A673 (cell line): ENCODE results near the gene KIF26A. TPM values are rescaled to one million over a fixed set of nuclear protein-coding genes. Genes with fewer than 3 reads are reported as not detected.

Experiments used
- BruUV-seq: library from RNA; stranded (reverse); fragments of 400-500 nt; replicated peaks from 2 replicates; lab custom pipeline; 2021; lab: Mats Ljungman, UMichigan
- CTCF ChIA-PET: fragments of 300-600 bp; sonication (Branson Sonifier 250); formaldehyde crosslinking; loops from one replicate; lab custom pipeline; 2022; ENCODE audit warnings: antibody characterized with exemption; lab: Charles Lee
- POLR2A ChIA-PET: fragments of 300-600 bp; sonication (Branson Sonifier 250); formaldehyde crosslinking; loops from one replicate; lab custom pipeline; 2022; ENCODE audit warnings: antibody characterized with exemption; ENCODE audit not compliant: low non-redundant PET; lab: Charles Lee
- DNase-seq: peaks from one replicate; pipeline ENCODE4 v3.0.0-alpha.2; 2015; ENCODE audit warnings: low spot score
- H3K27ac ChIP-seq: fragments of 200-600 bp; sonication (generic); 2 replicates; pipeline ENCODE4 v1.5.1; 2016; ENCODE audit warnings: mixed run types, low read depth, mild to moderate bottlenecking, mixed read lengths, antibody characterized with exemption, low read length; ENCODE audit not compliant: poor library complexity, severe bottlenecking
- H3K27me3 ChIP-seq: fragments of 200-600 bp; sonication (generic); replicated peaks from 2 replicates; pipeline ENCODE4 v1.6.1; 2017; ENCODE audit warnings: mixed run types, low read depth, mild to moderate bottlenecking, mixed read lengths, antibody characterized with exemption, low read length; ENCODE audit not compliant: insufficient read depth, poor library complexity
- H3K36me3 ChIP-seq: fragments of 200-600 bp; sonication (generic); 2 replicates; pipeline ENCODE4 v1.6.1; 2016; ENCODE audit warnings: mixed run types, mild to moderate bottlenecking, mixed read lengths, antibody characterized with exemption, low read length; ENCODE audit not compliant: insufficient read depth, poor library complexity, severe bottlenecking
- H3K4me1 ChIP-seq: fragments of 200-600 bp; sonication (generic); 2 replicates; pipeline ENCODE4 v1.6.1; 2017; ENCODE audit warnings: mixed run types, mild to moderate bottlenecking, mixed read lengths, antibody characterized with exemption, low read length; ENCODE audit not compliant: insufficient read depth, poor library complexity, severe bottlenecking
- H3K4me3 ChIP-seq: fragments of 200-600 bp; sonication (generic); 2 replicates; pipeline ENCODE4 v1.5.1; 2016; ENCODE audit warnings: low read depth, mixed run types, mild to moderate bottlenecking, mixed read lengths, low read length; ENCODE audit not compliant: poor library complexity, severe bottlenecking
- H3K9me3 ChIP-seq: fragments of 200-600 bp; sonication (generic); 2 replicates; pipeline ENCODE4 v1.6.1; 2016; ENCODE audit warnings: mixed run types, low read depth, mild to moderate bottlenecking, mixed read lengths, antibody characterized with exemption, low read length; ENCODE audit not compliant: poor library complexity, severe bottlenecking
- CTCF ChIP-seq: fragments of 300-800, 200-600 bp; sonication (generic); conservative IDR thresholded peaks from 2 replicates; pipeline ENCODE4 v1.5.1; 2017; ENCODE audit warnings: low read depth, mild to moderate bottlenecking, antibody characterized with exemption, low read length, moderate library complexity, mixed read lengths
- EZH2 ChIP-seq: fragments of 200-600 bp; sonication (generic); IDR thresholded peaks from 2 replicates; pipeline ENCODE4 v1.6.1; 2017; ENCODE audit warnings: borderline replicate concordance, low read depth, mild to moderate bottlenecking, mixed read lengths, antibody characterized with exemption, low read length; ENCODE audit not compliant: poor library complexity, severe bottlenecking
- intact Hi-C: fragments of 100-400 bp; cut with micrococcal nuclease; formaldehyde crosslinking; loops from one replicate; pipeline ENCODE4 v1.10.0; 2022; ENCODE audit not compliant: unreplicated experiment
- total RNA-seq: library from RNA; stranded (reverse); gene quantifications from 2 replicates; pipeline ENCODE4 v1.2.3, GENCODE V29; 2021

The KIF26A gene
- total RNA-seq, 1 experiment from 2014 or later = 11.5 TPM

DNA sequence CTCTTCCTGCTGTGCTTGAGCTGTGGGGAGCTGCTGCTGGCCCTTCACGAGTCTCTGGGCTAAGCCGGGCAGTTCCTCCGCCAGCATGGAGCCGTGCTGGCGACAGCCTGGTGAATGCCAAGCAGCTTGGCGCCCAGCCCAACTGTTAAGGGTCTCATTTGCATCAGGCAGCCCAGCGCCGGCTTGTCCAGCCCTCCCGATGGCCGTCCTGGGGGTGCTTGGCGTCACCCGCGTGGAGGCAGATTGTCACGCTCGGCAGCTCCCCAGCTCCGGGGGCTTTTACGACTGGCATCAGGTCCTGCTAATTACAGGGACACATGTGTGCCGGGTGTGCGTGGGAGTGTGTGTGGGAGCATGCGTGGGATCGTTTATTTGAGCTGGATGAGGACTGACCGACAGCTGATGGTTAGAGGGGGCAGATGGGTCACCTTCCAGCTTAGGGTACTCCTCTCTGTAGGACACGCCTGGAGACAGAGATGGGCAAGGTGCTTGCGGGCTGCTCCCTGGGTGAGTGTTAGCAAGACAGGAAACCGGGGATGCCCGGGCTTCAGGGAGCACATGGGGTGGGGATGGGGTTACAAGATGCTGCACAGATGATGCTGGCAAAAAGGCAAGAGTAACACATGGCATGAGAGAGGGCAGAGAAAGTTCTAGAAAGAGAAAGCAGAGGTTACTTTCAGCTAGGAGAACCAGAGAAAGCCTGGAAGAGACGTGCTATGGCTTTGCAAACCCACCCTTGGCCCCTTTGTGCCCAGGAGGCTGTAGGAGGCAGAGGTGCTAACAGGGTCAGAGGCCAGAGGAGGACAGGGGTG is 64.1 kb downstream of the KIF26A start:
- intact Hi-C loops = no loop called here
- ChIA-PET CTCF (no interaction called here), POLR2A (no interaction called here)
- no peak overlapping the region for H3K4me3 ChIP-seq
- H3K27me3 ChIP-seq = no peaks in the 10 kb centered on the region
- no peaks in the 10 kb centered on the region for H3K9me3 ChIP-seq
- H3K27ac ChIP-seq = no peak overlapping the region
- DNase-seq = peak; percentile 88
- no TSS peak for BruUV-seq
- H3K36me3 ChIP-seq = no peaks in the 10 kb centered on the region
- TF ChIP-seq CTCF (no peak), EZH2 (no peak)
- peaks cover 42% of the 10 kb centered on the region for H3K4me1 ChIP-seq

- Histone ChIP-seq H3K4me1 (peaks cover 42% of the 10 kb centered on the region), H3K9me3 (no peaks in the 10 kb centered on the region), H3K36me3 (no peaks in the 10 kb centered on the region), H3K27me3 (no peaks in the 10 kb centered on the region), H3K4me3 (no peak overlapping the region), H3K27ac (no peak overlapping the region)
- TF ChIP-seq CTCF (no peak), EZH2 (no peak)
- CTCF ChIA-PET = no interaction called here
- BruUV-seq = no TSS peak
- DNase-seq = no peak
- POLR2A ChIA-PET = no interaction called here
- intact Hi-C loops = no loop called here
Observed at GRCh38 chr14:104203071-104203425, 64.7 kb downstream of the KIF26A start.

- intact Hi-C loops = no loop called here
- no peaks in the 10 kb centered on the region for H3K9me3 ChIP-seq
- ChIA-PET CTCF (no interaction called here), POLR2A (no interaction called here)
- BruUV-seq = no TSS peak
- H3K4me1 ChIP-seq = peaks cover 42% of the 10 kb centered on the region
- TF ChIP-seq EZH2 (no peak), CTCF (no peak)
- no peak overlapping the region for H3K27ac ChIP-seq
- H3K27me3 ChIP-seq = no peaks in the 10 kb centered on the region
- no peaks in the 10 kb centered on the region for H3K36me3 ChIP-seq
- no peak overlapping the region for H3K4me3 ChIP-seq
- DNase-seq = no peak
Observed at GRCh38 chr14:104204660-104205149, 66.3 kb downstream of the KIF26A start.
